K562 (cell line): ENCODE measurements around the gene HMGXB3.

ENCODE experiments used
- EZH2 ChIP-seq: IDR thresholded peaks from 2 replicates; pipeline ENCODE4 v1.6.1; 2012; ENCODE audit warnings: low read depth, mild to moderate bottlenecking, inconsistent platforms, low read length, borderline replicate concordance
- TF ChIP-seq, protein P1 (sequence below): sonication (generic); formaldehyde crosslinking; IDR thresholded peaks from 2 replicates; pipeline ENCODE4 v1.5.0; 2020; ENCODE audit warnings: missing genetic modification reagents

DNA sequence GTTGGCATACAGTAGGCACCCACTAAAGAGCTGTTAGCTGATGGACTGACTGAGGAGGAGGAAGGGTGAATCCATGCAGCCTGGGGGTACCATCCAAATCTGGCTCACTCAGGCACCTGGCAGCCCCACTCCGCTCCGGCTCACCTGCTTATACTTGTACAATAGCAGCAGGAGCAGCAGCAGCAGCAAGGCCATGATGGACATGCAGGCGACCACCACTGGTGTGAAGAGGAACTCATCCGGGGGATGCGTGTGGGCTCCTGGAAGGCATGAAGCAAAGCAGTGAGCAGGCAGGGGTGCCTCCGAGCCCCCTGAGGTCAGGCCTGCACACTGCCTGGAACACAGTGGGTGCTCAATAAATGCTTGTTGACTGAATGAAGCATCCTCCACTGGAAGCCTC is 67.5 kb downstream of the HMGXB3 start:
- TF ChIP-seq EZH2, result no peak
- TF ChIP-seq, protein P1, sequence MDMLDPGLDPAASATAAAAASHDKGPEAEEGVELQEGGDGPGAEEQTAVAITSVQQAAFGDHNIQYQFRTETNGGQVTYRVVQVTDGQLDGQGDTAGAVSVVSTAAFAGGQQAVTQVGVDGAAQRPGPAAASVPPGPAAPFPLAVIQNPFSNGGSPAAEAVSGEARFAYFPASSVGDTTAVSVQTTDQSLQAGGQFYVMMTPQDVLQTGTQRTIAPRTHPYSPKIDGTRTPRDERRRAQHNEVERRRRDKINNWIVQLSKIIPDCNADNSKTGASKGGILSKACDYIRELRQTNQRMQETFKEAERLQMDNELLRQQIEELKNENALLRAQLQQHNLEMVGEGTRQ (CRISPR knock-in tag), result no peak
